Right lung (tissue), 5 donors: ENCODE data around the gene GRHPR. TPM values are rescaled to one million over a fixed set of nuclear protein-coding genes. Genes with fewer than 3 reads are reported as not detected.
"Not testable (repeated sequence)": the region's sequence is repeated elsewhere in the genome, so short reads cannot be mapped to it uniquely, and the experiment has no call there.

Experiments used
- DNase-seq, 2 donors: peaks; one replicate each; pipeline ENCODE4 v3.0.0-alpha.2; 2013
- polyA plus RNA-seq, 5 donors: library from polyadenylated mRNA; unstranded; fragments of 120-200 nt; gene quantifications; one replicate each; pipeline versions ENCODE4 v1.2.1 to v1.2.3, GENCODE V29; 2013; ENCODE audit warnings: inconsistent platforms in 1 of 5, low replicate concordance in 1 of 5; ENCODE audit not compliant: insufficient read length in 5 of 5, insufficient read depth in 1 of 5

The GRHPR gene
- polyA plus RNA-seq, 5 donors = 89.1 to 142 (median 107) TPM

GRCh38 chr9:37395663-37396062, 26.8 kb upstream of the GRHPR start:
- no peak for DNase-seq

DNA sequence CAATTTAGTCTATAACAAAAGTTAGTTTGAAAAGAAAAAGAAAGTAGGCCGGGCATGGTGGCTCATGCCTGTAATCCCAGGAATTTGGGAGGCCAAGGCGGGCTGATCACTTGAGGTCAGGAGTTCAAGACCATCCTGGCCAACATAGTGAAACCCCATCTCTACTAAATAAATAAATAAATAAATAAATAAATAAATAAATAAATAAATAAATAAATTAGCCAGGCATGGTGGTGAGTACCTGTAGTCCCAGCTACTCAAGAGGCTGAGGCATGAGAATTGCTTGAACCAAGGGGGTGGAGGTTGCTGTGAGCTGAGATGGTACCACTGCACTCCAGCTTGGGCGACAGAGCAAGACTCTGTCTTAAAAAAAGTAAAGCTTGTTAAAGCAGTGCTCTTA, 24.5 kb upstream of the GRHPR start:
- DNase-seq = not testable (repeated sequence)

GRCh38 chr9:37398464-37399025, 24.0 kb upstream of the GRHPR start:
- DNase-seq = no peak

- no peak for DNase-seq
These were observed 23.2 kb upstream of the GRHPR start for GRCh38 chr9:37399336-37399735.

DNA sequence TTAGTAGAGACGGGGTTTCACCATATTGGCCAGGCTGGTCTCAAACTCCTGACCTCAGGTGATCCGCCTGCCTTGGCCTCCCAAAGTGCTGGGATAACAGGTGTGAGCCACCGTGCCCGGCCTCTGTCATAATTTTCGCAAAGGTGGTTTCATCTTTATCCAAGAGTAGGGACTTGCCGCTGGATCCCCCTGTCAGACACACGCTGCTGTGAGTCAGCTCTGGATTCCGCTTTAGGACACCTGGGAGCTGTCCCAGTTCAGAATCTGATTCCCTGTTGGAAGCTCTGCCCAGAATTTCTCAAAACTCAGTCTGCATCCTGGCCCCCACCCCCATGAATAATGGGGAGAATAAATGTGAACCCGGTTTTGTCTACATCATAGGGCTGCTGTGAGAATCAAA, 17.9 kb upstream of the GRHPR start:
- no peak for DNase-seq

DNA sequence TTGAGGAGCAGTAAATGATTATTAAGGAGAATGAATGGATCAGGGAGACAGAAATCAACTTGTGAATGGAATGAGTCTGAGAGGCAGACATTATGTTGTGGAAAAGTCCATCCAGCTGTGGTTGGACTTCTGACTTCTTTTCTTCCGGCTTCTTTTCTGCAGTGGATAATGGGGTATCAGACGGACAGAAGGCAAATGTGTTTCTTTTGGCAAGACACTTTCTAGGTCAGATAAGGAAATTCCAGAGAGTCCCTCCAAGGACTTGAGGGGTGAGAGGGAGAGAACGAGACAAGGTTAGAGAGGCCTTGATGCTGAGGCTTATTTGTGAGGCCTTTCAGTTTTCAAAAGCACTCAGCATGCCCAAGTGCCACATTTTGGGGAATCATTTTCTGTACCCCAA, 17.1 kb upstream of the GRHPR start:
- DNase-seq = peak; percentile 53 to 54

DNA sequence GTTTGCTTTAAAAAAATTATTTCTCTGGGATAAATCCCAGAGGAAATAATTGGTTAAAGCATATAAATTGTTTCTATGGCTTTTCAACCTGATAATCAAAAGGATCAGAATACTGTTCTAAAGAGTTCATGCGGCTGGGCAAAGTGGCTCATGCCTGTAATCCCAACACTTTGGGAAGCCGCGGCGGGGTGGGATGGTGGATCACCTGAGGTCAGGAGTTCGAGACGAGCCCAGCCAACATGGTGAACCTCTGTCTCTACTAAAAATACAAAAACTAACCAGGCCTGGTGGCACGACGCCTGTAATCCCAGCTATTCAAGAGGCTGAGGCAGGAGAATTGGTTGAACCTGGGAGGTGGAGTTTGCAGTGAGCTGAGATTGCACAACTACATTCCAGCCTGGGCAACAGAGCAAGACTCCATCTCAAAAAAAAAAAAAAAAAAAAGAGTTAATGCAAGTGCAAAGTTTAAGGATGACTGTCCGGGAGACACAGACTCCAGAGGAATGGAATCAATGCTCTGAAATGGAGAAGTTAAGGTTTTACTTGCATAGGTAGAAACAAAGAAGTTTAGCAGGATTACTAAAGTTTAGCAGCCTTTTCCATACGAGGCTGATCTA, 16.6 kb upstream of the GRHPR start:
- DNase-seq = no peak

DNA sequence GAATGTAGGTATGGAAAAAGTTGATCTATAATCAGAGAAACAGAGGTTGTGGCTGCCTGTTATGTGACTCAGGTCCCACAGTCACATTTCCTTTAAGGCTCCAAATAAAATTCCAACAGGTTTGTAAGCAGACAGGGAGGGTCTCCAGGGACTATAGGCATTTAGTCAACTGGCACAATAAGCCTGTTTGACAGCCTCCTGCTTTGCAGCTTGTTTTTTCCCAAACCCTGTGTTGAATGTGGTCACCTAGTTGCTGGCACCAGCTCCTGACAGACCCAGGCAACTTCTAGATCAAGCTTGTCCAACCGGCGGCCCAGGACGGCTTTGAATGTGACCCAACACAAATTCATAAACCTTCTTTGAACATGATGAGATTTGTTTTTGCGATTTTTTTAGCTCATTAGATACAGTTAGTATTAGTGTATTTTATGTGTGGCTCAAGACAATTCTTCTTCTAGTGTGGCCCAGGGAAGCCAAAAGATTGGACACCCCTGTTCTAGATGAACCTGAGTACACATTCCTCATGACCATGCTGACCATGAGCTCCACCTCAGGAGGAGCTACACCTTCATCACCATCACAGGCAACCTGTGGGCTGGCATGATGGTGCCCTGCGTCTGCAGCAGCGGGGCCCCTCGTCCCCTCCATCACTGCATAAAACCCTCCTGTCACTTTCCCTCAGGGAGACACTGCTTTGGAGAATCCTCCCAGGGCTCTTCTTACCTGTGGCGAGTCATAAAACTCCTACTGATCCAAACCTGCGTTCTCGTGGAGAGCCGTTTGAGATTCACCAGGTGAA, 15.7 kb upstream of the GRHPR start:
- DNase-seq = no peak

DNA sequence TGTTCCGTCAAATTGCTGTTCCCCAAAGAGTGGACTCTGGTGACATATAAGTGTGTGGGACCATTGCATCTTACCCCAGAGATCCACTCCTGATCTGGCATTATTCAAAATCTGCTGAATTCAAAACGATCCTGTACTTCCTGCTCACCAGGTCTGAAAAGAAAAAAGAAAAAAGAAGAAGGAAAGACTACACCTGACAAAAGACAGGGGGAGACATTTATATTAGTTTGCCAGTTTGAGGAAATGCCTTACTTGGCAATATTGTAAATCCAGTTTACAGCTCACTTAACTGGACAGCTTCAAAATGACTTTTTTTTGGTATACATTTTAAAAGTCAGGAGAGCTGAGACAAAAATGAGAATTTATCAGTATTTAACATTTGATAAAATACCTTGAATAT, 15.0 kb upstream of the GRHPR start:
- DNase-seq = no peak

GRCh38 chr9:37408933-37409710, 13.4 kb upstream of the GRHPR start:
- no peak for DNase-seq

GRCh38 chr9:37410354-37410861, 12.1 kb upstream of the GRHPR start:
- DNase-seq = no peak

DNA sequence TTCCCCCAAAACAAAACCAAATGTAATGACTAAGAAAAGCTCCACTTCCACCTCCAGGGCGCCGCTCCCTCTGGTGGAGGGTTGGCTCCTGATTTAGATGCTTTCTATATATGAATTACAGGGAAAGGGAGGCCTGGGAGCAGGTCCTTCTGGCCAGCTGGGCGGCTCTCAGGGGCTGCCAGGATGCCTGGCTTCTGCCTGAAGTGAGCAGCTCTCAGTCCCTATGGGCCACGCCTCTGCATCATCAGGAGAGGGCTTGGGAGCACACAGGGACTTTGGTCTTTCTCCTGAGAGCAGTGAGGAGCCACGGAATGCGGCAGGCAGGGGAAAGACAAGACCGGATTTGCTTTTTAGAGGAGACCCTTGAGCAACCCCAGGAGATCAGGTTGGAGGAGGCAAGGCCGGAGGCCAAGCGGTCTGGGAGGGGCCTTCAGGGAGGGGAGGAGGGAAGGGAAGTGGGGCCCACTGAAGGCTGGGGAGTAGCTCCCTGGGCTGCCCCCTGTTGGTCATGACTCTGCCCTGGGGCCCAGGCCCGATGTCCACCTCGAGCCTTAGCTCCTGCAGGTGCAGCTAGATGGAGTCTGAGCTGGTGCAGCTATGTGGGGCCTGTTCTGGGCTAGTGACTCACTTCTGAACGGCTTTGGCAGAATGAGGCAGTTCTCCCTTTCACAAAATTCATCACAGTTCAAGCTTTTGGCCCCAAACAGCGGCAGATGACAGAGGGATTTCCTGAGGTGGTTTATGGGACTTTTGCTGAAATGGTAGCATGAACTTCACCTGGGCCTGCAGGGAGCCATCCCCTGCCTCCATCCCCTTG, 11.3 kb upstream of the GRHPR start:
- no peak for DNase-seq

GRCh38 chr9:37412431-37413151, 9.9 kb upstream of the GRHPR start:
- no peak for DNase-seq

GRCh38 chr9:37413311-37413710, 9.2 kb upstream of the GRHPR start:
- no peak for DNase-seq

DNA sequence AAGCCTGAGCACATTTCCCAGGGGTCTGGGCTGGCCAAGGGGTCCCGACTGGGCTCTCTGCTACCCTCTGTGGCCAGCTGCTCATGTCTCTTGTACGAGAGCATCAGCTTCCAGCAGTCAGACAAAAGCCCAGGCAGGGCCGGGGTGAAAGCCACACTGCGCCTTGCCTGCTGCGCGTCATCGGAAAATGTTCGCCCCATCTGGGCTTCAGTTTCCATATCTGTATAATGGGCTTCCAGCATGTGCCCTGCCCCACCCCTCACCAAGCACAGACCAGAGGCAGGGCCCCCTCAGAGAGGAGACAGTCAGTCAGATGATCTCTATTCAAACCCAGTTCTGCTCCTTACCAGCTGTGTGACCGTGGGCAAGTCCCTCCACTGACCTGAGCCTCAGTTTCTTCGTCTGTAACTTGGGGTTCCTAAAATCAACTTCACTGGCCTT, 8.0 kb upstream of the GRHPR start:
- no peak for DNase-seq

- peak; percentile 52 to 53 for DNase-seq
These were observed 7.3 kb upstream of the GRHPR start for GRCh38 chr9:37415011-37415719.

DNA sequence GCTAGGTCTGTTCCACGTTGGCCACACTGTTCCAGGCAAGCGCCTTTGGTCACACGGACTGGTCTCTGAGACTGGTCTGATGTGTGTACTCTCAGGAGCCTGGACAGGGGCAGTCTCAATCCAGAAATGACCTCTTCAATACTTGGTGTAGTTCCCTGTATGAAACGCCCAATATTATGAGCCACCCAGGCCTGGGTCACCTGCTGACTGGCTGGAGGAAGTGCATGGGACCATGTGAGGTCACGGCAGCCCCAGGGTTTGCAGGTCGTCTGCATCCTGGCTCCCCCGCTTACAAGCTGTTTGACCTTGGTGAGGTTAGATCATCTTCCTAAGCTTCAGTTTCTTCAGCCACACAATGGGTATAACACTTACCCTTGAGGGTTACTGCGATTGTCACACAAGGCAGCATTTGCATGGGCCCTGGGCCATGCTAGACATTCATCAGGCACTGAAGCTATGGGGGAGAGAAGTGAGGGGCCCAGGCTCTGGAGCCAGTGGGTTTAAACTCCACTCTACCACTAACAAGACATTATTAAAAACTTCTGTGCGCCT, 5.2 kb upstream of the GRHPR start:
- no peak for DNase-seq

DNA sequence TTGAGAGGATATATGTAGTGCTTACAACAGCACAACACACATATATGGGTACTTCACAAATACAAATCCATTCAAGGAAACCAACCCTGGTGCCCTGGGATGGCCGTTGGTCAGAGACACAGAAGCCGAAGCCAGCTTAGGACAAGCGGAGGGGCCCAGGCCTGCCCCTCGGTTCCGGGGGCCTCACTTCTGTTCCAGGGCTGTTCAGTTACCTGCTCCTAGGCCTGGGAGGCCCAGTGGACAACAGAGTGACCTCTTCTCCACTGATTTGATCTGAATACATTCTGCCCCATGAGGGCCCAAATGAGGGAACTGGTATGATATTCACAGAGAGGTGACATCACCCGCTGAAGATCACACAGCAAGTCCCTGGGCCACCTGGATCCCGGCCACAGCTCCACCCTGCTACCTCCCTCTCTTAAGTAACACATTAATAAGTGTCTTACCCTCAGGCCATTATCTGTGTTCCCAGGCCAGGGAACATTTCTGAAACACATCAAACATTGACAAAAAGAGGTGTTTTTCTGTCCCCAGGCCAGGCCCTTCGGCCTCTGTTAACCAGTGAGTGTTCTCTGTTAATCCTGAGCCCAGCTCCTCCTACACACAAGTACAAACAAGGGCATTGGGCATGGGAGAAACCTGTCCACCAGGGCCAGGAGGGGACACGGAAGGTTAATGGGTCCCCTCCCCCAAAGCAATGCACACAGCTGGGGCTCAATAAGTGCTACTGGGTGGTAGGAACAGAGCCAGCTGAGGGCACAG, 4.5 kb upstream of the GRHPR start:
- DNase-seq = no peak

DNA sequence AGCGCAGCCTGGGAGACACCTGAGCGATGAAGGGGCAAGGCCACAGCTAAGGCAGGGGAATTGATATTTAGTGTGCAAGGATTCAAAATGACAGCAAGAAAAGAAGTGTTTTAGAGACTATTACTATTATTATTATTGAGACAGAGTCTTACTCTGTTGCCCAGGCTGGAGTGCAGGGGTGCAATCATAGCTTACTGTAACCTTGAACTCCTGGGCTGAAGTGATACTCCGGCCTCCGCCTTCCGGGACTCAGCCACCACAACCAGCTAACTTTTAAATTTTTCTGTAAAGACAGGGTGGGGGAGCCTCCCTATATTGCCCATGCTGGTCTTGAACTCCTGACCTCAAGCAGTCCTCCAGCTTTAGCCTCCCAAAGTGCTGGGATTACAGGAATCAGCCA, 3.3 kb upstream of the GRHPR start:
- DNase-seq = no peak
